K562 (cell line): Measurements from ENCODE around the gene P4HB. TPM values are rescaled to one million over a fixed set of nuclear protein-coding genes. Genes with fewer than 3 reads are reported as not detected.

Experiments
- ATAC-seq: fragments of 200-7000 bp; cut with Tn5 transposase; 3 replicates; pipeline ENCODE4 v1.9.1; 2020; ENCODE audit warnings: moderate library complexity
- BruUV-seq: library from RNA; stranded (reverse); fragments of 400-500 nt; replicated peaks from 2 replicates; lab custom pipeline; 2021; lab: Mats Ljungman, UMichigan
- CTCF ChIA-PET: fragments of 300-600 bp; formaldehyde crosslinking; extraction: SDS; loops from one replicate; lab custom pipeline; 2021; ENCODE audit warnings: low intra/inter-chr PET ratio; lab: Yijun Ruan, JAX
- POLR2A ChIA-PET: fragments of 300-600, 350-650 bp; sonication (Branson Sonifier 250); formaldehyde crosslinking; extraction: SDS; loops from one replicate; lab custom pipeline; 2021; ENCODE audit warnings: antibody characterized with exemption, inconsistent platforms; lab: Yijun Ruan, JAX
- DNase-seq, 4 experiments: peaks; one replicate each; pipeline versions ENCODE4 v3.0.0 to v3.0.0-alpha.2; 2011 to 2018; ENCODE audit warnings: low spot score in 3 of 4, mixed read lengths in 3 of 4; ENCODE audit errors: extremely low read depth in 1 of 4
- FAIRE-seq: peaks from 2 replicates; lab custom pipeline; 2011; peaks lifted over from hg19 to GRCh38; lab: Jason Lieb, UNC
- H2AFZ ChIP-seq: 2 replicates; pipeline ENCODE4 v1.6.0; 2011; ENCODE audit warnings: low read depth, low read length, control low read depth, inconsistent platforms
- H3K27ac ChIP-seq: fragments of 200-600 bp; 3 replicates; pipeline ENCODE4 v1.8.0; 2011; ENCODE audit warnings: low read depth, mild to moderate bottlenecking, control low read depth, inconsistent platforms, low read length, moderate library complexity, mixed read lengths; ENCODE audit errors: extremely low read depth
- H3K27me3 ChIP-seq, 2 experiments: fragments of 300-600 bp in 1 of 2; 2 replicates in 1 of 2; 3 replicates in 1 of 2; pipeline versions ENCODE4 v1.6.0 to v1.8.0; 2011; ENCODE audit warnings: inconsistent platforms in 2 of 2, low read length in 2 of 2, mild to moderate bottlenecking in 1 of 2, mixed read lengths in 1 of 2, moderate library complexity in 1 of 2; ENCODE audit not compliant: control insufficient read depth in 2 of 2, insufficient read depth in 2 of 2
- H3K36me3 ChIP-seq: fragments of 300-600 bp; 3 replicates; pipeline ENCODE4 v1.8.0; 2011; ENCODE audit warnings: mild to moderate bottlenecking, low read length, inconsistent platforms; ENCODE audit not compliant: control insufficient read depth, insufficient read depth
- H3K4me1 ChIP-seq, 2 experiments: fragments of 200-600 bp in 1 of 2; replicated peaks in 1 of 2; 2 replicates in 1 of 2; 3 replicates in 1 of 2; pipeline versions ENCODE4 v1.5.1 to v1.8.0; 2011; ENCODE audit warnings: inconsistent platforms in 2 of 2, low read length in 2 of 2, mild to moderate bottlenecking in 1 of 2, mixed read lengths in 1 of 2, moderate library complexity in 1 of 2; ENCODE audit not compliant: control insufficient read depth in 2 of 2, insufficient read depth in 2 of 2
- H3K4me2 ChIP-seq: 2 replicates; pipeline ENCODE4 v1.6.1; 2011; ENCODE audit warnings: low read length, control low read depth, inconsistent platforms, mixed read lengths; ENCODE audit not compliant: insufficient read depth
- H3K4me3 ChIP-seq: fragments of 200-600 bp; sonication (generic), shearing (Covaris generic); 2 replicates; pipeline ENCODE4 v1.5.1; 2016; ENCODE audit warnings: control low read depth, inconsistent platforms
- H3K79me2 ChIP-seq: fragments of 200-600 bp; 3 replicates; pipeline ENCODE4 v1.8.0; 2011; ENCODE audit warnings: low read length, inconsistent platforms; ENCODE audit not compliant: control insufficient read depth, insufficient read depth
- H3K9ac ChIP-seq, 2 experiments: 2 replicates each; pipeline versions ENCODE4 v1.6.0 to v1.6.1; 2011; ENCODE audit warnings: low read depth in 2 of 2, low read length in 2 of 2, control low read depth in 1 of 2, inconsistent platforms in 1 of 2, mild to moderate bottlenecking in 1 of 2, mixed read lengths in 1 of 2; ENCODE audit not compliant: insufficient read depth in 1 of 2
- H3K9me1 ChIP-seq: one replicate; pipeline ENCODE4 v1.6.0; 2011; ENCODE audit warnings: inconsistent platforms, mild to moderate bottlenecking, low read length, moderate library complexity; ENCODE audit not compliant: control insufficient read depth, insufficient read depth
- H3K9me3 ChIP-seq: replicated peaks from 2 replicates; pipeline ENCODE4 v1.5.1; 2011; ENCODE audit warnings: low read depth, low read length, inconsistent platforms; ENCODE audit not compliant: control insufficient read depth, insufficient read depth
- H4K20me1 ChIP-seq: replicated peaks from 2 replicates; pipeline ENCODE4 v1.6.1; 2011; ENCODE audit warnings: low read length, inconsistent platforms, mixed read lengths; ENCODE audit not compliant: control insufficient read depth, insufficient read depth
- KLF1 ChIP-seq: fragments of 450-650 bp; IDR thresholded peaks from 2 replicates; pipeline ENCODE4 v1.6.1; 2016; ENCODE audit warnings: missing genetic modification characterization, missing compliant biosample characterization
- POLR2G ChIP-seq: fragments of 200-400 bp; formaldehyde crosslinking; IDR thresholded peaks from 2 replicates; pipeline ENCODE4 v1.6.1; 2017; ENCODE audit warnings: low read depth, mild to moderate bottlenecking, antibody characterized with exemption, low read length, moderate library complexity
- SMARCE1 ChIP-seq: fragments of 450-650 bp; IDR thresholded peaks from 2 replicates; pipeline ENCODE4 v1.7.1; 2016; ENCODE audit warnings: mild to moderate bottlenecking
- STAT5A ChIP-seq: IDR thresholded peaks from 2 replicates; pipeline ENCODE4 v1.6.1; 2012; ENCODE audit warnings: low read length, inconsistent platforms, borderline replicate concordance
- TARDBP ChIP-seq: fragments of 450-650 bp; IDR thresholded peaks from 2 replicates; pipeline ENCODE4 v1.6.1; 2016
- WGBS: fragments of 100-300 bp; shearing (Covaris generic); methylation state at CpG from one replicate; pipeline ENCODE4 v1.1.6; 2016; ENCODE audit warnings: low coverage, mixed read lengths; ENCODE audit not compliant: insufficient coverage; ENCODE audit errors: missing lambda C conversion rate; 5-methylcytosine and 5-hydroxymethylcytosine counted together
- in situ Hi-C: fragments of 300-500 bp; cut with MboI; formaldehyde crosslinking; loops from 4 replicates; pipeline ENCODE4 v1.15.0; 2018; ENCODE audit warnings: inconsistent platforms, mixed read lengths
- intact Hi-C: fragments of 100-400 bp; cut with micrococcal nuclease; formaldehyde crosslinking; loops from 2 replicates; pipeline ENCODE4 v1.14.2; 2022
- polyA plus RNA-seq, 8 experiments: library from polyadenylated mRNA; depleted of rRNA in 4 of 8; stranded (reverse) in 5 of 8; unstranded in 3 of 8; fragments of >200 nt; fragmentation: Nextera tagmentation in 2 of 8; fragmentation: Illumina TruSeq in 1 of 8; extraction: Ambion mirVana in 2 of 8; extraction: Trizol in 1 of 8; gene quantifications; 2 replicates each; pipeline versions ENCODE4 v1.2.1 to v1.2.3, GENCODE V29; 2011 to 2014; ENCODE audit warnings: inconsistent platforms in 1 of 8, missing spikeins in 1 of 8
- total RNA-seq, 7 experiments: library from RNA; depleted of rRNA in 6 of 7; stranded (reverse); fragments of >200 nt in 6 of 7; fragmentation: Illumina TruSeq in 2 of 7; extraction: Trizol in 2 of 7; gene quantifications; 2 replicates each; pipeline versions ENCODE4 v1.2.1 to v1.2.3, GENCODE V29; 2011 to 2021; ENCODE audit warnings: low replicate concordance in 1 of 7
- TF ChIP-seq, protein P1 (sequence below): fragments of 250-450 bp; sonication (Bioruptor Pico); IDR thresholded peaks from 2 replicates; pipeline ENCODE4 v1.9.0; 2021; ENCODE audit warnings: mild to moderate bottlenecking, inconsistent platforms
- TF ChIP-seq, protein P2 (sequence below), 2 experiments: fragments of 450-650 bp; conservative IDR thresholded peaks; 2 replicates each; pipeline ENCODE4 v1.6.1; 2017; ENCODE audit warnings: mild to moderate bottlenecking in 2 of 2, moderate library complexity in 2 of 2

P4HB gene
- total and polyA plus RNA-seq, 9 of the 15 experiments (the other 6 are each of a cell fraction or from before 2014, with no cell fraction given) = 4.4 to 645 (median 325) TPM

DNA sequence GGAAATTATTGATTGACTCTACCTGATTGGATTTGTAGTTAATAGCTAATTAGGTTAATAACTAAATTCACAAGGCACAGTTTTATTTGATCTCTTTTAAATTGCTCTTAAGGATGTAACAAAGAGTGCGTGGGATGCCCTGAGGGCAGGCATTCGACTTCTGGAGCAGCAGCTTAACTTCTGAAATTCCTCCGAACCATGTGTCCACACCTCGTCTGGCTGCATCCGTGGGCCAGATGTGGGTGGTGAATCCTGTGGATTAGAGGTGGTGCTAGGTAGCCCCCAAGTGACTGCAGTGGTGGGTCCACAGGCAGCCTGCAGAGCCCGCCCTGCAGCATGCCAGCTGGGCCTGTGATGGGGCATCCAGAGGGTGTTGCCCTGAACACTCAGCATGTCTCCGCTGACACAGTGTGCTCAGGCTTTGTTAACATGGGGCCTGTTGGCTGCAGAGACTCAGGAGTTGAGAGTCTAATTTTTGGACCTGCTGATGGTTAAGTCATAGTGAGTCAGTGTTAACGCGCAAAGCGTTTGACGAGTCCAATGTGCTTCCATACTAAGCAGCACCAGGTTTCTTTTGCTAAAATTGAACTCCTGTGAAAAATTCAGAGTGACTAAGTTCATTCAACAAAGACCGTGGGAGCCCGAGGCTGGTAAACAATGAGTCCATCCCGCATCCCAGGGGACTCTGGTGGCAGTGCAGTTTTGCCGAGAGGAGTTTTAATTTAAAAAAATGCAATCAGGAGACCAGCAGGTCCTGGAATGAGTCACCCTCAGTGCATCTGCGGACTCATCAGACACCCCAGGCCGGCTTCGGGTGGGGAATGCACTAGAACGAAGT is 37.9 kb upstream of the P4HB start (continued):
- no peak for TF ChIP-seq TARDBP
- TF ChIP-seq, all 486 proteins: peak for 7

DNA sequence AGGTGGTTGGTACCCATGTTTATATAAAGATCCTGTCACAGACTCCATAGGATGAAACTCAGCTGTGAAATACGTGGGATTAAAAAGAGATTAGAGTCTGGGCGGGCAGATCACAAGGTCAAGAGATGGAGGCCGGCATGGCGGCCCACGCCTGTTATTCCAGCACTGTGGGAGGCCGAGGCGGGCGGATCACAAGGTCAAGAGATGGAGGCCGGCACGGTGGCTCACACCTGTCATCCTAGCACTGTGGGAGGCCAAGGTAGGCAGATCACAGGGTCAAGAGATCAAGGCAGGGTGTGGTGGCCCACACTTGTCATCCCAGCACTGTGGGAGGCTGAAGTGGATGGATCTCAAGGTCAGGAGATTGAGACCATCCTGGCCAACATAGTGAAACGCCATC is 35.1 kb upstream of the P4HB start:
- Histone ChIP-seq H3K4me2 (no peak overlapping the region), H3K4me3 (no peak overlapping the region), H3K27me3 (no peaks in the 10 kb centered on the region), H3K9me1 (peaks cover 3% of the 10 kb centered on the region), H3K4me1 (peaks cover 4 to 39% of the 10 kb centered on the region in 2 experiments; a peak in 4 of 5 replicates), H4K20me1 (0 out of 2 replicates have a peak, but pooled peaks cover 9% of the 10 kb centered on the region), H3K9ac (no peak overlapping the region), H3K9me3 (no peaks in the 10 kb centered on the region), H2AFZ (no peak overlapping the region), H3K79me2 (peaks cover 40% of the 10 kb centered on the region), H3K27ac (no peak overlapping the region), H3K36me3 (peaks cover 66% of the 10 kb centered on the region; the same call in 2 of the 3 replicates)
- in situ Hi-C loops = no loop called here
- ATAC-seq (no peak), FAIRE-seq (no peak), DNase-seq (no peak)
- ChIA-PET POLR2A (no interaction called here), CTCF (no interaction called here)
- no TSS peak for BruUV-seq
- intact Hi-C loops = no loop called here
- 83% methylated on average over 11 of the region's 11 CpGs for WGBS
- TF ChIP-seq, protein P1, sequence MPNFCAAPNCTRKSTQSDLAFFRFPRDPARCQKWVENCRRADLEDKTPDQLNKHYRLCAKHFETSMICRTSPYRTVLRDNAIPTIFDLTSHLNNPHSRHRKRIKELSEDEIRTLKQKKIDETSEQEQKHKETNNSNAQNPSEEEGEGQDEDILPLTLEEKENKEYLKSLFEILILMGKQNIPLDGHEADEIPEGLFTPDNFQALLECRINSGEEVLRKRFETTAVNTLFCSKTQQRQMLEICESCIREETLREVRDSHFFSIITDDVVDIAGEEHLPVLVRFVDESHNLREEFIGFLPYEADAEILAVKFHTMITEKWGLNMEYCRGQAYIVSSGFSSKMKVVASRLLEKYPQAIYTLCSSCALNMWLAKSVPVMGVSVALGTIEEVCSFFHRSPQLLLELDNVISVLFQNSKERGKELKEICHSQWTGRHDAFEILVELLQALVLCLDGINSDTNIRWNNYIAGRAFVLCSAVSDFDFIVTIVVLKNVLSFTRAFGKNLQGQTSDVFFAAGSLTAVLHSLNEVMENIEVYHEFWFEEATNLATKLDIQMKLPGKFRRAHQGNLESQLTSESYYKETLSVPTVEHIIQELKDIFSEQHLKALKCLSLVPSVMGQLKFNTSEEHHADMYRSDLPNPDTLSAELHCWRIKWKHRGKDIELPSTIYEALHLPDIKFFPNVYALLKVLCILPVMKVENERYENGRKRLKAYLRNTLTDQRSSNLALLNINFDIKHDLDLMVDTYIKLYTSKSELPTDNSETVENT (CRISPR knock-in tag) = no peak
- TF ChIP-seq STAT5A (no peak), SMARCE1 (no peak), POLR2G (0 out of 2 replicates have a peak, but pooled peaks have one; percentile 22), KLF1 (tag) (no peak)
- TF ChIP-seq, protein P2, sequence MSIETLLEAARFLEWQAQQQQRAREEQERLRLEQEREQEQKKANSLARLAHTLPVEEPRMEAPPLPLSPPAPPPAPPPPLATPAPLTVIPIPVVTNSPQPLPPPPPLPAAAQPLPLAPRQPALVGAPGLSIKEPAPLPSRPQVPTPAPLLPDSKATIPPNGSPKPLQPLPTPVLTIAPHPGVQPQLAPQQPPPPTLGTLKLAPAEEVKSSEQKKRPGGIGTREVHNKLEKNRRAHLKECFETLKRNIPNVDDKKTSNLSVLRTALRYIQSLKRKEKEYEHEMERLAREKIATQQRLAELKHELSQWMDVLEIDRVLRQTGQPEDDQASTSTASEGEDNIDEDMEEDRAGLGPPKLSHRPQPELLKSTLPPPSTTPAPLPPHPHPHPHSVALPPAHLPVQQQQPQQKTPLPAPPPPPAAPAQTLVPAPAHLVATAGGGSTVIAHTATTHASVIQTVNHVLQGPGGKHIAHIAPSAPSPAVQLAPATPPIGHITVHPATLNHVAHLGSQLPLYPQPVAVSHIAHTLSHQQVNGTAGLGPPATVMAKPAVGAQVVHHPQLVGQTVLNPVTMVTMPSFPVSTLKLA (conservative IDR thresholded peaks at IDR 0.05) = no peak
